ENCODE results near the gene RBM28. TPM values are rescaled to one million over a fixed set of nuclear protein-coding genes. Genes with fewer than 3 reads are reported as not detected.

Gene RBM28
- total RNA-seq, 8 experiments from 2014 or later = 20.1 to 64.8 (median 30.0) TPM

DNA sequence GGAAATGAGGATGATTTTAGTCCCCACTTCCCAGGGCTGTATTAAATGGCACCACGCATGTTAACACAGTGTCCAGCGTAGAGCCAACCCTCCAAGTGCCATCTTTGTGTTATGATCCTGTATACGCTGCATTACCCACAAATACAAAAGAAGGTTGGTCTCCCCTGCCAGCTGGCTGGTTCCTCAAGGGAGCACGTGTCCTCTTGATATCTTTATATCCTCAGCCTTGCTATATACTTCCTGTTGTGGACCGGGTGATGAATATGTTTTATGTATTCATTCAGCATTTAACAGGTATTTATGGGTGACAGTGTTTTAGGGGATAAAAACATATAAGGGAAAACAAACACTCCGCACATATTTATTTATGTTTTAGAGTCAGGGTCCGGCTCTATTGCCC lies 41.0 kb upstream of the RBM28 start:
- Histone ChIP-seq H3K27ac (no peak overlapping the region), H3K4me1 (replicated peaks in 1 of 2) (peaks cover 23 to 24% of the 10 kb centered on the region in 2 donors), H3K4me3 (no peak overlapping the region)
- 45 to 96% (median 86%) methylated on average over 1 to 7 of the region's 7 CpGs for WGBS, 10 experiments
- ATAC-seq (replicated peaks in 6 of 8) = no peak
- in situ Hi-C loops (cut with MboI; ENCODE audit: low pct_unique_long_range_greater_than_20kb in 2 of 9, low sequenced_read_pairs in 9 of 9, unreplicated experiment in 9 of 9) = loop anchor here in 1 of 9 experiments (5.0 kb wide), 1 partner anchor 37 kb away; no protein-coding TSS in a partner anchor

DNA sequence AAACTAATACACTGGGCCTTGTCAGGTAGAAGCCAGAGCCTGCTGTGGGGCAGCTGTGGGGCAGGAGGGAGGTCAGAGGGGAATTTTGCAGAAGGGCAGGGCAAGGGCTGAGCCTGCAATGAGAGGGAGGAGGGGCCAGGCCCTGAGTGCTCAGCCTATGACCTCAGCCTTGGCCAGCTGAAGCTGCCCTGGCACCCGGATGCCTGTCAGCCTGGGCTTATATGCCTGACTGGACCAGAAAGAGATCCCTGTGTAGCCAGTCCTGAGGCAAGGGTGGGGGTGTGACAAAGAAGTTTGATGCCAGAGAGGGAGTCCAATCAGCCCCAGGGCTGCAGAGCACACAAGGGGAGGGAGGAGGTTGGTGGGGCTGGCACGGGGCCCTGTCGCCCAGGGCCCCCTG lies 40.1 kb upstream of the RBM28 start:
- H3K27ac ChIP-seq = no peak overlapping the region
- in situ Hi-C loops (cut with MboI; ENCODE audit: low pct_unique_long_range_greater_than_20kb in 2 of 9, low sequenced_read_pairs in 9 of 9, unreplicated experiment in 9 of 9) = loop anchor here in 1 of 9 experiments (5.0 kb wide), 1 partner anchor 36 kb away; no protein-coding TSS in a partner anchor
- peak in 2 of 8 experiments; percentile 11 to 24 for ATAC-seq (replicated peaks in 6 of 8)
- peaks cover 23 to 24% of the 10 kb centered on the region in 2 donors for H3K4me1 ChIP-seq (replicated peaks in 1 of 2)
- H3K4me3 ChIP-seq = no peak overlapping the region
- WGBS, 10 experiments = 0 to 71% methylated on average over 1 of the region's 3 CpGs; no CpG with 5 or more reads in 8 of the 10 experiments

DNA sequence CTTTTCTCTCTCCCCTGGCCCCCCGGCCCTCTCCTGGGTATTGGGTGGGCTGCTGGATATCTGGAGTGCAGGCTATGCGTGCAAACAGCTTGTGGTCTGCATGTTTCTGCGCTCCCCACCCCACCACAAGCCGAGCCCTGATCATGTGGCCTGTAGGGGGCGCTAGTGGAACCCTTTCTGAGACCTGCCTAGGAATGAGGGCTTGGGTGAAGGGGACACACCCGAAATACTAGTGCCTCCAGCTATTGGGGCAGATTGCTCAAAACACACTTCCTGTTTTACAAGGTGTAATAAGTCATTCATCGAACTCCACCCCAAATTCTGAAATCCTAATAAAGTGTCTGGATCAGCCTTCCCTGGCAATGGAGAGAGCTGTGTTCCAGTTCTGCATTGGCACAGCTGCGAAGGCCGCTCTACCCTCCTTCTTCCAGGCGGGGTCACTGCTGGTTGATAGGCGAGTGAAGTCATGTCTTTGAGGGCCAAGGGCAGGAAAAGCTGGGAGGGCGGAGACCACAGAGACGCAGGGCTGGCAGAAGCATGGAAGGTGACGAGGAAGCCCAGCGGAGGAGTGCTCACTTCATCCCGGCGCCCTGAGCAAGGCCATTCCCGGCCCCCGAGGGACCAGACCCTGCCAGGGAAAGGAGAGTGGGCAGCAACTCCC lies 37.6 kb upstream of the RBM28 start:
- in situ Hi-C loops (cut with MboI; ENCODE audit: low pct_unique_long_range_greater_than_20kb in 2 of 9, low sequenced_read_pairs in 9 of 9, unreplicated experiment in 9 of 9) = loop anchor here in 1 of 9 experiments (5.0 kb wide), 1 partner anchor 34 kb away; no protein-coding TSS in a partner anchor
- Histone ChIP-seq H3K27ac (peak overlapping the region in 1 of 2 donors; percentile 3), H3K4me1 (replicated peaks in 1 of 2) (peaks cover 10 to 11% of the 10 kb centered on the region in 2 donors), H3K4me3 (no peak overlapping the region)
- 0 to 100% (median 53%) methylated on average over 1 to 9 of the region's 19 CpGs; no CpG with 5 or more reads in 4 of the 10 experiments for WGBS, 10 experiments
- peak in 7 of 8 experiments; percentile 16 to 86 (median 38) for ATAC-seq (replicated peaks in 6 of 8)

DNA sequence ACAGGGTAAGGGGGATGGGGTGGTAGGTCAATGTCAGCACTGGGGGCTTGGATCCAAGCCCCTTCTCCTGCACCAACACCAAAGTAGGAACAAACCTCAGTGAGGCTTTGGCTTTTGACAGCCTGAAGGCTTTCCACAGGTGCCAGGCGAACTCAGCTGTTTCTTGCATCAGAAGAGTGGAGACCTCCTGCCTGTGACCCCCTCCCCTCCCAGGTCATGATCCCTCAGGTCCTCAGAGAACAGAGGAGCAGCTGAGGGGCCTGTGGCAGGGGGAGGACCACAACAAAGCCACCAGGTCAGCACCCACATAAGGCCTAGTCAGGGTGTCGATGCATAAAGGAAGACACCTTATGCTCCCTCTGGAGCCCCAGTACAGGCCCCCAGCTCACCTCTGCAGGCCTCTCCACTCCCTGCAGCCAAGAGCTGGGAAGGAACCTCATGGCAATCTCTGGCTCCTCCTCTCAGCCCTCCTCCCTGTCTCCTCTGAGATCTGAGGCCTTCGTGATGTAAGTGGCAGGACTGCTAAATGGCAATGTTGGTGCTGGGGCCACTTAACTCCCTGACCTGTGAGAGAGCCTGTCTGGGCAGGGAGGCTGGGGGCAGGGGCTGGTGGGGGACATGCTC lies 36.9 kb upstream of the RBM28 start:
- ATAC-seq (replicated peaks in 6 of 8) = peak; percentile 4 to 89 (median 73)
- H3K27ac ChIP-seq = peak overlapping the region in 1 of 2 donors; percentile 3
- in situ Hi-C loops (cut with MboI; ENCODE audit: low pct_unique_long_range_greater_than_20kb in 2 of 9, low sequenced_read_pairs in 9 of 9, unreplicated experiment in 9 of 9) = loop anchor here in 1 of 9 experiments (5.0 kb wide), 1 partner anchor 33 kb away; no protein-coding TSS in a partner anchor
- WGBS, 10 experiments = 20 to 83% (median 20%) methylated on average over 1 of the region's 3 CpGs; no CpG with 5 or more reads in 7 of the 10 experiments
- H3K4me1 ChIP-seq (replicated peaks in 1 of 2) = peaks cover 10 to 11% of the 10 kb centered on the region in 2 donors
- no peak overlapping the region for H3K4me3 ChIP-seq

DNA sequence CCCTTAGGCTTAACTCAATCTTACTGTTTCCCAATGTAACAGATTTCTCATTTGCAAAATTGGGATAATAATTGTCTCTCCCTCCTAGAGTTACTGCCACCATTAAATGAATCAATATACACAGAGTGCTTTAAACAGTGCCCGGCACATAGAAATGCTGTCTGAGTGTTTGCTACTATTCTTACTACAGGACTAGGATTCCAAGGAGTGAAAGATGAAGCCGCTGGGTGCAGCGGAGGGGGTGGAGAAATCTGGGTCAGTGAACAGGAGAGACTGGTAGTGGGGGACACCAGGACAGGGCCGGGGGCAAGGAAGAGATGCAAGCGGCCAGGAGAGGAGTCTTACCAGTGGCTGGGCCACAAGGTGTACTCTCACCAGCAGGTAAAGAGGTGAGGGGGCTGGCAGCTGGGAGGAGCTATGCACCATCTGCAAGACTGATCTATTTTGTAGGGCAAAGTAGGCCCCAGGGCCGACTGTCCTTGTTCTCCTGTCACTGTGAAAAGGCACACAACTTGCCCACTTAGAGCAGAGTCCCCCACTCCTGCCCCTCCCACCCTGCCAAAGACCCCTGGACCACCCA lies 36.3 kb upstream of the RBM28 start:
- no peak for ATAC-seq (replicated peaks in 6 of 8)
- Histone ChIP-seq H3K4me3 (no peak overlapping the region), H3K27ac (no peak overlapping the region), H3K4me1 (replicated peaks in 1 of 2) (peaks cover 10 to 11% of the 10 kb centered on the region in 2 donors)
- in situ Hi-C loops (cut with MboI; ENCODE audit: low pct_unique_long_range_greater_than_20kb in 2 of 9, low sequenced_read_pairs in 9 of 9, unreplicated experiment in 9 of 9) = loop anchor here in 1 of 9 experiments (5.0 kb wide), 1 partner anchor 33 kb away; no protein-coding TSS in a partner anchor
- 37 to 100% (median 80%) methylated on average over 1 to 3 of the region's 6 CpGs; no CpG with 5 or more reads in 3 of the 10 experiments for WGBS, 10 experiments

DNA sequence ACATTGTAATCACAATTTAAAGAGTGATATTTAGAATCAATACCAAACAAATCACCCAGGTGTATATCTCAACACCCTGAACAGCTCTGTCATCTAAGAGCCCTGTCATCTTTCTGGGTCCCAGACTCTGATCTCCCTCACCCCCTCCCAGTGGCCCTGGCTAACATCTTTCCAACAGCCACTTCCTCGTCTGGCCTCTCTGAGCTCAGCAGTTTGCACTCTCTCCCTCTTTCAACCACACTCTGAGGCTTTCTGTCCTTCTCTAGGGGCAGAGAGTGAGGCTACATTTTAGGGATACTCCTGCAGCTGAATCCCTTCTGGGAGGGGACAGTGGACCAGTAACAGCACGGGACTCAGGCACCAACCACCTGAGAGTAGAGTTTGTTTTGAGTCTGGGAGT lies 34.9 kb upstream of the RBM28 start:
- H3K4me1 ChIP-seq (replicated peaks in 1 of 2) = peaks cover 10 to 11% of the 10 kb centered on the region in 2 donors
- WGBS, 10 experiments = 0 to 100% (median 31%) methylated on average over 1 to 2 of the region's 2 CpGs; no CpG with 5 or more reads in 4 of the 10 experiments
- in situ Hi-C loops (cut with MboI; ENCODE audit: low pct_unique_long_range_greater_than_20kb in 2 of 9, low sequenced_read_pairs in 9 of 9, unreplicated experiment in 9 of 9) = no loop called here
- no peak for ATAC-seq (replicated peaks in 6 of 8)
- no peak overlapping the region for H3K4me3 ChIP-seq
- H3K27ac ChIP-seq = no peak overlapping the region

DNA sequence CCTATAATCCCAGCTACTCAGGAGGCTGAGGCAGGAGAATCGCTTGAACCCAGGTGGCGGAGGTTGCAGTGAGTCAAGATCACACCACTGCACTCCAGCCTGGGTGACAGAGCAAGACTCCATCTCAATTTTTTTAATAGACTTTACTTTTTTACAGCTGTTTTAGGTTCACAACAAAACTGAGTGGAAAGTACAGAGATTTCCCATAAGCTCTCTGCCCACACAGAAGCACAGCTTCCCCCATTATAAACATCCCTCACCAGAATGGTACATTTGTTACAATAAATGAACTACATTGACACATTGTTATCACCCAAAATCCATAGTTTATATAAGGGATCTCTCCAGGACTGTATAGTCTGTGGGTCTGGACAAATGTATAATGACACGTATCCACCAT lies 32.4 kb upstream of the RBM28 start:
- Histone ChIP-seq H3K4me1 (replicated peaks in 1 of 2) (peaks cover 9 to 11% of the 10 kb centered on the region in 2 donors), H3K4me3 (no peak overlapping the region), H3K27ac (no peak overlapping the region)
- 17 to 100% (median 100%) methylated on average over 1 to 2 of the region's 3 CpGs; no CpG with 5 or more reads in 1 of the 10 experiments for WGBS, 10 experiments
- in situ Hi-C loops (cut with MboI; ENCODE audit: low pct_unique_long_range_greater_than_20kb in 2 of 9, low sequenced_read_pairs in 9 of 9, unreplicated experiment in 9 of 9) = no loop called here
- no peak for ATAC-seq (replicated peaks in 6 of 8)

DNA sequence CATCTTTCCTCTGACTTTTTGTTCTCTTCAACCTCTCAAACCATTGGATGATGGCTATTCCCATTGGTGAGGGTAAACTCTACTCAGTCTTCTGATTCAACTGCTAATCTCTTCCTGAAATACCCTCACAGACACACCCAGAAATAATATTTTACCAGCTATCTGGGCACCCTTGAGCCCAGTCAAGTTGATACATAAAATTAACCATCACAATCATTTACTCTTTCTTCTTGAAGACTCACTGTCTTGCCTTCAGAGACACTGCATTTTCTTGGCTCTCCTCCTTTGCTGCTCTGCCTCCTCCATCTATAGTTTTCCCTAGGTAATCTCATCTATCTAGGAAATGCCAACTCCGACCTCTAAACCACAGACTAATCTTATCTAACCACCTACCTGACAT lies 30.3 kb upstream of the RBM28 start:
- no peak overlapping the region for H3K27ac ChIP-seq
- ATAC-seq (replicated peaks in 6 of 8) = no peak
- in situ Hi-C loops (cut with MboI; ENCODE audit: low pct_unique_long_range_greater_than_20kb in 2 of 9, low sequenced_read_pairs in 9 of 9, unreplicated experiment in 9 of 9) = no loop called here
- no peaks in the 10 kb centered on the region for H3K4me1 ChIP-seq (replicated peaks in 1 of 2)
- H3K4me3 ChIP-seq = no peak overlapping the region
- WGBS, 10 experiments = 0 to 71% (median 18%) methylated on average over 1 of the region's 1 CpG; no CpG with 5 or more reads in 4 of the 10 experiments

DNA sequence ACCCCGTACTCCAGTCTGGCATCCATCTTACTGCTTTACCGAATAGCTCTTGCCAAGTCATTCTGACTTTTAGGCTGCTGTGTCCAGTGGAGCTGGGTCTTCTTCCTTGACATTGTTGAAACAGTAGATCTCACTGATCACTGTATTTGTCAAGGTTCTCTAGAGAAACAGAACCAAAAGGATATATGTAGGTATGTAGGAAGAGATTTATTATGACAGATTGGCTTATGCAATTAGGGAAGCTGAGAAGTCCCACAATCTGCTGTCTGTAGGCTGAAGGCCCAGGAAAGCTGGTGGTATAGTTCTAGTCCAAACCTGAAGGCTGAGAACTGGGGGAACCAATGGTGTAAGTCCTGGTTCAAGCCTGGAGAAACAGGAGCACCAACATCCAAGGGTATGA lies 29.9 kb upstream of the RBM28 start:
- ATAC-seq (replicated peaks in 6 of 8) = no peak
- in situ Hi-C loops (cut with MboI; ENCODE audit: low pct_unique_long_range_greater_than_20kb in 2 of 9, low sequenced_read_pairs in 9 of 9, unreplicated experiment in 9 of 9) = no loop called here
- H3K4me1 ChIP-seq (replicated peaks in 1 of 2) = no peaks in the 10 kb centered on the region
- H3K4me3 ChIP-seq = no peak overlapping the region
- H3K27ac ChIP-seq = no peak overlapping the region
- WGBS, 10 experiments = 11 to 88% (median 67%) methylated on average over 1 to 2 of the region's 2 CpGs; no CpG with 5 or more reads in 3 of the 10 experiments

DNA sequence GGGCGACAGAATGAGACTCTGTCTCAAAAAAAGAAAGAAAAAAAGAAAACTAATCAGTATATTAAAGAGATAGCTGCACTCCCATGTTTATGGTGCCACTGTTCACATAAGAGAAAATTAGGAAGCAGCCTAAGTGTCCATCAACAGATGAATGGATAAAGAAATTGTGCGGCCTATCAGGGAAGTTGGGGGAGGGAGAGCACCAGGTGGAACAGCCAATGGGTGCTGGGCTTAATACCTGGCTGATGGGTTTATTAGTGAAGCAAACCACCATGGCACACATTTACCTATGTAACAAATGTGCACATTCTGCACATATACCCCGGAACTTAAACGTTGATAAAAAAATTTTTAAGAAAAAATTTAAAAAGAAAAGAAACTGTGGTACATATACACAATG lies 26.8 kb upstream of the RBM28 start:
- H3K4me3 ChIP-seq = no peak overlapping the region
- in situ Hi-C loops (cut with MboI; ENCODE audit: low pct_unique_long_range_greater_than_20kb in 2 of 9, low sequenced_read_pairs in 9 of 9, unreplicated experiment in 9 of 9) = no loop called here
- H3K4me1 ChIP-seq (replicated peaks in 1 of 2) = no peaks in the 10 kb centered on the region
- 29 to 95% (median 80%) methylated on average over 1 to 4 of the region's 4 CpGs for WGBS, 10 experiments
- no peak for ATAC-seq (replicated peaks in 6 of 8)
- H3K27ac ChIP-seq = no peak overlapping the region

DNA sequence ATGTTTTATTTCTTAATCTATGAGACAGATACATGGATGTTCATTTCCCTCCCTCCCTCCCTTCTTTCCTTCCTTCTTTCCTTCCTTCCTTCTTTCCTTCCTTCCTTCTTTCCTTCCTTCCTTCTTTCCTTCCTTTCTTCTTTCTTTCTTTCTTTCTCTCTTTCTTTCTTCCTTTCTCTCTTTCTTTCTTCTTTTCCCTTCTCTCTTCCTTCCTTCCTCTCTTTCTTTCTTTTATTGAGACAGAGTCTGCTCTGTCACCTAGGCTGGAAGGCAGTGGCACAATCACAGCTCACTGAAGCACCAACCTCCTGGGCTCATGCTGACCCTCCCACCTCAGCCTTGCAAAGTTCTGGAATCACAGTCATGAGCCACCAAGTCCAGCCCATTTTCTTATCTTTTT lies 23.3 kb upstream of the RBM28 start:
- in situ Hi-C loops (cut with MboI; ENCODE audit: low pct_unique_long_range_greater_than_20kb in 2 of 9, low sequenced_read_pairs in 9 of 9, unreplicated experiment in 9 of 9) = no loop called here
- no peak overlapping the region for H3K27ac ChIP-seq
- H3K4me3 ChIP-seq = no peak overlapping the region
- ATAC-seq (replicated peaks in 6 of 8) = no peak
- H3K4me1 ChIP-seq (replicated peaks in 1 of 2) = no peaks in the 10 kb centered on the region

DNA sequence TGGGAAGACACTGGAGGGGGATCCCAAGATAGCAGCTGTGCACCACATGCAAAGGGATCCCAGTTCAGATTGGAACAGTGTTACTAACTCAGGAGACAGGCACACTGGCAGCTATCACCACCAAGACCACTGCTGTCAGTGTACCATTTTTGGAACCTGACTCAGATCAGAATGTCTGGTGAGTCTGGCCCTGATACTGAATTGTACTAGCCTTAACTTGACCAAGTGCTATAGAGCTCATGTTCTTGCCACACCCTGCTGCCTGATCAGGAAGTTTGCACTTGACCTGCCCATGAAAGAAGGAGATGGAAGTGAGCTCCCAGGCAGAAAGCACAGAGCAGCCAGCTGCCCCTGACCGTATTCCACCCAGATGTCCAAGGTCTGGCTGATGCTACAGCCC lies 22.6 kb upstream of the RBM28 start:
- no peaks in the 10 kb centered on the region for H3K4me1 ChIP-seq (replicated peaks in 1 of 2)
- in situ Hi-C loops (cut with MboI; ENCODE audit: low pct_unique_long_range_greater_than_20kb in 2 of 9, low sequenced_read_pairs in 9 of 9, unreplicated experiment in 9 of 9) = no loop called here
- H3K27ac ChIP-seq = no peak overlapping the region
- ATAC-seq (replicated peaks in 6 of 8) = peak in 2 of 8 experiments; percentile 9 to 62
- WGBS, 10 experiments = 14 to 67% (median 60%) methylated on average over 1 of the region's 1 CpG; no CpG with 5 or more reads in 6 of the 10 experiments
- no peak overlapping the region for H3K4me3 ChIP-seq

DNA sequence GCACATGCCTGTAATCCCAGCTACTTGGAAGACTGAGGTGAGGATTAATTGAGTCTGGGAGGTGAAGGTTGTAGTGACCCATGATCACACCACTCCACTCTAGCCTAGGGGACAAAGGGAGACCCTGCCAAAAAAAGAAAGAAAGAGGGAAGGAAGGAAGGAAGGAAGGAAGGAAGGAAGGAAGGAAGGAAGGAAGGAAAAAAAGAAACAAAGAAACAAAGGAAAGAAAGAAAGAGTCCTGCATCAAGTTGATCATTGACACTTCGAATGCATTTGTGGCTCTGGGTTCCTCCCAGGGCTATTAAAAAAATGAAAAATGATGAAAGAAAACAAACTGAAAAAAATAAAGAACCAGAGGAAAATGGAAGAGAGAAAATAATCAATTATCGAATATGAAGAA lies 21.7 kb upstream of the RBM28 start:
- Histone ChIP-seq H3K4me1 (replicated peaks in 1 of 2) (no peaks in the 10 kb centered on the region), H3K4me3 (no peak overlapping the region), H3K27ac (no peak overlapping the region)
- 24 to 89% (median 63%) methylated on average over 1 to 2 of the region's 2 CpGs; no CpG with 5 or more reads in 1 of the 10 experiments for WGBS, 10 experiments
- in situ Hi-C loops (cut with MboI; ENCODE audit: low pct_unique_long_range_greater_than_20kb in 2 of 9, low sequenced_read_pairs in 9 of 9, unreplicated experiment in 9 of 9) = no loop called here
- ATAC-seq (replicated peaks in 6 of 8) = no peak

All from motor neuron (in vitro differentiated cells).